SK-N-SH (cell line): ENCODE measurements around the gene IL5. TPM values are rescaled to one million over a fixed set of nuclear protein-coding genes. Genes with fewer than 3 reads are reported as not detected.

ENCODE experiments used
- CTCF ChIA-PET: fragments of 300-600, 350-600 bp; formaldehyde crosslinking; extraction: SDS; loops from one replicate; lab custom pipeline; 2021; lab: Yijun Ruan, JAX
- POLR2A ChIA-PET: fragments of 350-600 bp; sonication (Branson Sonifier 250); formaldehyde crosslinking; extraction: SDS; loops from one replicate; lab custom pipeline; 2020; ENCODE audit warnings: antibody characterized with exemption, inconsistent platforms; lab: Yijun Ruan, JAX
- DNase-seq: peaks from one replicate; pipeline ENCODE4 v3.0.0; 2012
- H2AFZ ChIP-seq: fragments of 200-600 bp; sonication (generic); 2 replicates; pipeline ENCODE4 v1.8.1; 2016; ENCODE audit warnings: antibody characterized with exemption, mild to moderate bottlenecking, low read depth
- H3F3A ChIP-seq: fragments of 200-600 bp; sonication (generic); replicated peaks from 2 replicates; pipeline ENCODE3; 2016; ENCODE audit warnings: antibody characterized with exemption, mild to moderate bottlenecking; ENCODE audit not compliant: insufficient read depth
- H3K27ac ChIP-seq, 2 experiments: fragments of 200-500 bp in 1 of 2; fragments of 200-600 bp in 1 of 2; sonication (Bioruptor generic) in 1 of 2; sonication (generic), shearing (Covaris generic) in 1 of 2; 2 replicates each; pipeline versions ENCODE4 v1.5.1 to v1.6.1; 2014 to 2016; ENCODE audit warnings: low read depth in 2 of 2, inconsistent platforms in 1 of 2, low read length in 1 of 2, mild to moderate bottlenecking in 1 of 2, mixed read lengths in 1 of 2
- H3K27me3 ChIP-seq: fragments of 200-600 bp; sonication (generic), shearing (Covaris generic); 2 replicates; pipeline ENCODE4 v1.6.1; 2016; ENCODE audit warnings: mixed run types; ENCODE audit not compliant: insufficient read depth
- H3K36me3 ChIP-seq, 2 experiments: fragments of 200-500 bp in 1 of 2; fragments of 200-600 bp in 1 of 2; sonication (Bioruptor generic) in 1 of 2; sonication (generic) in 1 of 2; replicated peaks in 1 of 2; 2 replicates each; pipeline versions ENCODE3 to v1.5.1; 2014 to 2016; ENCODE audit warnings: low read length in 1 of 2, mild to moderate bottlenecking in 1 of 2; ENCODE audit not compliant: insufficient read depth in 2 of 2, control insufficient read depth in 1 of 2
- H3K4me1 ChIP-seq, 2 experiments: fragments of 200-500 bp in 1 of 2; fragments of 200-600 bp in 1 of 2; sonication (Bioruptor generic) in 1 of 2; sonication (generic), shearing (Covaris generic) in 1 of 2; 2 replicates each; pipeline versions ENCODE4 v1.5.1 to v1.6.1; 2014 to 2016; ENCODE audit warnings: low read depth in 1 of 2, low read length in 1 of 2, mixed run types in 1 of 2; ENCODE audit not compliant: insufficient read depth in 2 of 2, control insufficient read depth in 1 of 2
- H3K4me2 ChIP-seq: fragments of 200-600 bp; sonication (generic), shearing (Covaris generic); 2 replicates; pipeline ENCODE4 v1.6.1; 2017; ENCODE audit warnings: mixed run types
- H3K4me3 ChIP-seq, 2 experiments: fragments of 200-500 bp in 1 of 2; fragments of 200-600 bp in 1 of 2; sonication (Bioruptor generic) in 1 of 2; sonication (generic), shearing (Covaris generic) in 1 of 2; 2 replicates each; pipeline versions ENCODE4 v1.5.1 to v1.8.1; 2014 to 2016; ENCODE audit warnings: low read depth in 2 of 2, inconsistent platforms in 1 of 2, low read length in 1 of 2, mild to moderate bottlenecking in 1 of 2, mixed read lengths in 1 of 2, moderate library complexity in 1 of 2
- H3K79me2 ChIP-seq: fragments of 200-600 bp; sonication (generic); 2 replicates; pipeline ENCODE4 v1.8.1; 2017; ENCODE audit warnings: mild to moderate bottlenecking; ENCODE audit not compliant: insufficient read depth
- H3K9ac ChIP-seq: fragments of 200-600 bp; sonication (generic); 2 replicates; pipeline ENCODE4 v1.6.1; 2017; ENCODE audit warnings: mixed run types
- H3K9me2 ChIP-seq: fragments of 200-600 bp; sonication (generic); 2 replicates; pipeline ENCODE4 v1.6.1; 2017; ENCODE audit warnings: mixed run types
- H3K9me3 ChIP-seq: fragments of 200-600 bp; sonication (generic); 2 replicates; pipeline ENCODE4 v1.6.1; 2017; ENCODE audit warnings: mixed run types, mild to moderate bottlenecking, moderate library complexity
- H4K20me1 ChIP-seq: fragments of 200-600 bp; sonication (generic); 2 replicates; pipeline ENCODE4 v1.6.1; 2017; ENCODE audit warnings: mild to moderate bottlenecking, mixed run types; ENCODE audit not compliant: insufficient read depth
- ELF1 ChIP-seq: IDR thresholded peaks from 2 replicates; pipeline ENCODE4 v1.4.0; 2012
- EZH2phosphoT487 ChIP-seq: fragments of 200-600 bp; sonication (generic); IDR thresholded peaks from 2 replicates; pipeline ENCODE4 v1.6.1; 2017; ENCODE audit warnings: low read depth, mixed run types, mild to moderate bottlenecking, antibody characterized with exemption, moderate library complexity, borderline replicate concordance
- FOXM1 ChIP-seq: IDR thresholded peaks from 2 replicates; pipeline ENCODE4 v1.4.0; 2012; ENCODE audit warnings: low read depth, mild to moderate bottlenecking
- MEF2A ChIP-seq: IDR thresholded peaks from 2 replicates; pipeline ENCODE4 v1.4.0; 2012; ENCODE audit warnings: low read depth, borderline replicate concordance
- NFIC ChIP-seq: IDR thresholded peaks from 2 replicates; pipeline ENCODE4 v1.4.0; 2012; ENCODE audit warnings: borderline replicate concordance
- REST ChIP-seq: IDR thresholded peaks from 2 replicates; pipeline ENCODE4 v1.6.1; 2012; ENCODE audit warnings: mild to moderate bottlenecking, low read depth, low read length, moderate library complexity
- TAF1 ChIP-seq: IDR thresholded peaks from 2 replicates; pipeline ENCODE4 v1.6.1; 2012; ENCODE audit warnings: low read depth, mild to moderate bottlenecking, low read length, moderate library complexity, borderline replicate concordance
- ZBTB33 ChIP-seq: IDR thresholded peaks from 2 replicates; pipeline ENCODE4 v1.4.0; 2012; ENCODE audit warnings: low read depth, borderline replicate concordance
- WGBS: methylation state at CpG from one replicate; pipeline ENCODE4 v1.1.6; 2017; ENCODE audit warnings: low lambda C conversion rate; 5-methylcytosine and 5-hydroxymethylcytosine counted together
- polyA plus RNA-seq, 3 experiments: library from polyadenylated mRNA; depleted of rRNA; stranded (reverse); fragments of >200 nt; gene quantifications; 2 replicates each; pipeline ENCODE4 v1.2.3, GENCODE V29; 2012
- TF ChIP-seq, protein P1 (sequence below): fragments of 150-350 bp; IDR thresholded peaks from 2 replicates; pipeline ENCODE4 v1.6.1; 2017; ENCODE audit warnings: antibody characterized with exemption, low read length, low read depth, borderline replicate concordance
- TF ChIP-seq, protein P2 (sequence below): fragments of 150-350 bp; IDR thresholded peaks from 2 replicates; pipeline ENCODE4 v1.6.1; 2016; ENCODE audit warnings: mild to moderate bottlenecking, low read depth, low read length

IL5 gene
- polyA plus RNA-seq, 1 of the 3 experiments (the other 2 are of a cell fraction), result not detected

DNA sequence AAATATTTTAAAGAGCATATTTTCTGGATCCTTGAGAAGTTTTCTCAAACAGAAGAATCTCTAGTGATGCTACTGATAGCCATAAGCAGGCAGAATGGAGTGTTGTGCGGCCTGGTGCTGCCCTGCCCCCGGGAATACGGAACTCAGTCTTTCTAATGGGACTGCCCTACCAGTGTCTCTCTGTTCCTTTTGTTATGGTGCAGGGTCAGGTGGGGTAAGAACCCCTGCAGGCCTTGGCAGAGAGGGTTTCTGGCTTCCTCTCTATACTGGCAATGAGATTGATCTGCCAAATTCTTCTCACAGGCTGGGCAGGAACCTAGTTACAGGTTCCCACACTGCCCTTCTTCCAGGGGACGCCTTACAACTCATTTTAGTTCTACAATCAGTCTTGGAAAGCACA lies 2.6 kb downstream of the IL5 start:
- POLR2A ChIA-PET, result no interaction called here
- WGBS, result 85% methylated on average over 4 of the region's 4 CpGs
- no peak overlapping the region for H2AFZ ChIP-seq
- no peaks in the 10 kb centered on the region for H3K36me3 ChIP-seq
- no peak for DNase-seq
- H3K27me3 ChIP-seq, result no peaks in the 10 kb centered on the region; the same call in 1 of the 2 replicates
- H3F3A ChIP-seq, result no peaks in the 10 kb centered on the region
- H3K4me3 ChIP-seq, result no peak overlapping the region
- no peak for TF ChIP-seq FOXM1
- TF ChIP-seq REST, result no peak
- no peak for TF ChIP-seq NFIC
- TF ChIP-seq, protein P1, sequence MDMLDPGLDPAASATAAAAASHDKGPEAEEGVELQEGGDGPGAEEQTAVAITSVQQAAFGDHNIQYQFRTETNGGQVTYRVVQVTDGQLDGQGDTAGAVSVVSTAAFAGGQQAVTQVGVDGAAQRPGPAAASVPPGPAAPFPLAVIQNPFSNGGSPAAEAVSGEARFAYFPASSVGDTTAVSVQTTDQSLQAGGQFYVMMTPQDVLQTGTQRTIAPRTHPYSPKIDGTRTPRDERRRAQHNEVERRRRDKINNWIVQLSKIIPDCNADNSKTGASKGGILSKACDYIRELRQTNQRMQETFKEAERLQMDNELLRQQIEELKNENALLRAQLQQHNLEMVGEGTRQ, result no peak
- TF ChIP-seq ELF1, result no peak
- no peak for TF ChIP-seq MEF2A
- H3K9me3 ChIP-seq, result no peaks in the 10 kb centered on the region
- H3K27ac ChIP-seq, result no peak overlapping the region
- H3K79me2 ChIP-seq, result no peaks in the 10 kb centered on the region
- no peaks in the 10 kb centered on the region for H4K20me1 ChIP-seq
- no peaks in the 10 kb centered on the region for H3K9me2 ChIP-seq
- H3K4me2 ChIP-seq, result no peak overlapping the region
- H3K4me1 ChIP-seq, result peaks cover 0 to 3% of the 10 kb centered on the region in 2 experiments; a peak in 1 of 4 replicates
- no peak overlapping the region for H3K9ac ChIP-seq
- CTCF ChIA-PET, result interaction anchor here (6.8 kb wide), 1 partner anchor 14 kb away, joined by 45 read pairs; no protein-coding TSS in a partner anchor

DNA sequence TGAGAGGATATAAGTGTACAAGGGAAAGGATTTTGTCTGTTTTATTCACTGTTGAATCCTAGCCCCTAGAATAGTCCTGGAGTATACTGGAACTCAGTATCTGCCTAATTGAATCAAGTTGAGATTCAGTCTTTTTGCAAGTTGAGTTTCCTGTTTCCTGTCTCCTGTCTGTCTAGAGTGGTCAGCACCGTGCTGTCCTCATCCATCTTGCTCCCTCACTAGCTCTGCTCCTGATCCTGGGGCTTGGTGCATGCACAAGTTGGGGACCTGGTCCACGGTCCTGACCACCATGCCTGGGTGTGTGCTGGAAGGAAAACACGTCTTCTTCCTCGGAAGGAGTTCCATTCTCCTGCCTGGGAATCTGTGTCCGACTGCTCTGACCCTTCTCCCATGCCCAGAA lies 3.2 kb downstream of the IL5 start:
- DNase-seq, result no peak
- Histone ChIP-seq H3K4me1 (peaks cover 0 to 3% of the 10 kb centered on the region in 2 experiments; a peak in 1 of 4 replicates), H3K27me3 (no peaks in the 10 kb centered on the region; the same call in 1 of the 2 replicates), H3F3A (no peaks in the 10 kb centered on the region), H3K27ac (no peak overlapping the region), H3K36me3 (no peaks in the 10 kb centered on the region), H3K79me2 (no peaks in the 10 kb centered on the region), H2AFZ (no peak overlapping the region), H3K4me3 (no peak overlapping the region), H3K9ac (no peak overlapping the region), H3K9me2 (no peaks in the 10 kb centered on the region), H4K20me1 (no peaks in the 10 kb centered on the region), H3K4me2 (no peak overlapping the region), H3K9me3 (no peaks in the 10 kb centered on the region)
- CTCF ChIA-PET, result interaction anchor here (6.8 kb wide), 1 partner anchor 14 kb away, joined by 45 read pairs; no protein-coding TSS in a partner anchor
- 75% methylated on average over 5 of the region's 5 CpGs for WGBS
- POLR2A ChIA-PET, result no interaction called here
- TF ChIP-seq ZBTB33, result no peak
- TF ChIP-seq EZH2phosphoT487, result no peak
- no peak for TF ChIP-seq TAF1
- TF ChIP-seq, protein P2, sequence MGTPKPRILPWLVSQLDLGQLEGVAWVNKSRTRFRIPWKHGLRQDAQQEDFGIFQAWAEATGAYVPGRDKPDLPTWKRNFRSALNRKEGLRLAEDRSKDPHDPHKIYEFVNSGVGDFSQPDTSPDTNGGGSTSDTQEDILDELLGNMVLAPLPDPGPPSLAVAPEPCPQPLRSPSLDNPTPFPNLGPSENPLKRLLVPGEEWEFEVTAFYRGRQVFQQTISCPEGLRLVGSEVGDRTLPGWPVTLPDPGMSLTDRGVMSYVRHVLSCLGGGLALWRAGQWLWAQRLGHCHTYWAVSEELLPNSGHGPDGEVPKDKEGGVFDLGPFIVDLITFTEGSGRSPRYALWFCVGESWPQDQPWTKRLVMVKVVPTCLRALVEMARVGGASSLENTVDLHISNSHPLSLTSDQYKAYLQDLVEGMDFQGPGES, result no peak
